ENCODE results near the gene TP53TG5. TPM values are rescaled to one million over a fixed set of nuclear protein-coding genes. Genes with fewer than 3 reads are reported as not detected.

TP53TG5 gene
- total RNA-seq, 1 experiment from 2014 or later: 0.69 TPM

- no TSS peak for BruUV-seq (replicated peaks)
- CTCF ChIA-PET: no interaction called here
- POLR2A ChIA-PET (ENCODE audit: low non-redundant PET): no interaction called here
- intact Hi-C loops (cut with micrococcal nuclease; ENCODE audit: unreplicated experiment): no loop called here
- H3K4me1 ChIP-seq (ENCODE audit: insufficient read depth, low read length, poor library complexity, severe bottlenecking): peaks cover 12% of the 10 kb centered on the region
- TF ChIP-seq EZH2 (IDR thresholded peaks at IDR 0.05; ENCODE audit: borderline replicate concordance, low read depth, low read length, poor library complexity, severe bottlenecking) (no peak), CTCF (conservative IDR thresholded peaks at IDR 0.05; ENCODE audit: low read depth, low read length) (no peak)
- H3K27ac ChIP-seq (ENCODE audit: low read depth, low read length, poor library complexity, severe bottlenecking): no peak overlapping the region
- H3K27me3 ChIP-seq (replicated peaks; ENCODE audit: insufficient read depth, low read depth, low read length, poor library complexity): no peaks in the 10 kb centered on the region
- H3K9me3 ChIP-seq (ENCODE audit: low read depth, low read length, poor library complexity, severe bottlenecking): no peaks in the 10 kb centered on the region
- H3K36me3 ChIP-seq (ENCODE audit: insufficient read depth, low read length, poor library complexity, severe bottlenecking): peaks cover 18% of the 10 kb centered on the region
- H3K4me3 ChIP-seq (ENCODE audit: low read depth, low read length, poor library complexity, severe bottlenecking): no peak overlapping the region
- DNase-seq (ENCODE audit: low spot score): no peak
These were observed 35.4 kb upstream of the TP53TG5 start for GRCh38 chr20:45413479-45413878.

GRCh38 chr20:45412653-45413052, 34.5 kb upstream of the TP53TG5 start:
- BruUV-seq (replicated peaks): no TSS peak
- Histone ChIP-seq H3K4me3 (ENCODE audit: low read depth, low read length, poor library complexity, severe bottlenecking) (no peak overlapping the region), H3K27ac (ENCODE audit: low read depth, low read length, poor library complexity, severe bottlenecking) (peak overlapping the region; percentile 5), H3K27me3 (replicated peaks; ENCODE audit: insufficient read depth, low read depth, low read length, poor library complexity) (no peaks in the 10 kb centered on the region), H3K36me3 (ENCODE audit: insufficient read depth, low read length, poor library complexity, severe bottlenecking) (peaks cover 18% of the 10 kb centered on the region), H3K9me3 (ENCODE audit: low read depth, low read length, poor library complexity, severe bottlenecking) (no peaks in the 10 kb centered on the region), H3K4me1 (ENCODE audit: insufficient read depth, low read length, poor library complexity, severe bottlenecking) (peaks cover 17% of the 10 kb centered on the region)
- intact Hi-C loops (cut with micrococcal nuclease; ENCODE audit: unreplicated experiment): no loop called here
- CTCF ChIA-PET: no interaction called here
- no peak for DNase-seq (ENCODE audit: low spot score)
- TF ChIP-seq CTCF (conservative IDR thresholded peaks at IDR 0.05; ENCODE audit: low read depth, low read length) (no peak), EZH2 (IDR thresholded peaks at IDR 0.05; ENCODE audit: borderline replicate concordance, low read depth, low read length, poor library complexity, severe bottlenecking) (no peak)
- POLR2A ChIA-PET (ENCODE audit: low non-redundant PET): no interaction called here

- BruUV-seq (replicated peaks): no TSS peak
- no peak overlapping the region for H3K27ac ChIP-seq (ENCODE audit: low read depth, low read length, poor library complexity, severe bottlenecking)
- ChIA-PET POLR2A (ENCODE audit: low non-redundant PET) (no interaction called here), CTCF (interaction anchor here (0.5 kb wide), 1 partner anchor 360 kb away, joined by 3 read pairs; no protein-coding TSS in a partner anchor)
- H3K27me3 ChIP-seq (replicated peaks; ENCODE audit: insufficient read depth, low read depth, low read length, poor library complexity): no peaks in the 10 kb centered on the region
- H3K36me3 ChIP-seq (ENCODE audit: insufficient read depth, low read length, poor library complexity, severe bottlenecking): peaks cover 18% of the 10 kb centered on the region
- H3K4me3 ChIP-seq (ENCODE audit: low read depth, low read length, poor library complexity, severe bottlenecking): no peak overlapping the region
- DNase-seq (ENCODE audit: low spot score): no peak
- intact Hi-C loops (cut with micrococcal nuclease; ENCODE audit: unreplicated experiment): no loop called here
- peaks cover 13% of the 10 kb centered on the region for H3K4me1 ChIP-seq (ENCODE audit: insufficient read depth, low read length, poor library complexity, severe bottlenecking)
- TF ChIP-seq EZH2 (IDR thresholded peaks at IDR 0.05; ENCODE audit: borderline replicate concordance, low read depth, low read length, poor library complexity, severe bottlenecking): no peak
- no peaks in the 10 kb centered on the region for H3K9me3 ChIP-seq (ENCODE audit: low read depth, low read length, poor library complexity, severe bottlenecking)
These were observed 32.8 kb upstream of the TP53TG5 start for GRCh38 chr20:45410887-45411286.

- H3K4me1 ChIP-seq (ENCODE audit: insufficient read depth, low read length, poor library complexity, severe bottlenecking): peaks cover 9% of the 10 kb centered on the region
- no peak for DNase-seq (ENCODE audit: low spot score)
- ChIA-PET CTCF (no interaction called here), POLR2A (ENCODE audit: low non-redundant PET) (no interaction called here)
- TF ChIP-seq EZH2 (IDR thresholded peaks at IDR 0.05; ENCODE audit: borderline replicate concordance, low read depth, low read length, poor library complexity, severe bottlenecking) (no peak), CTCF (conservative IDR thresholded peaks at IDR 0.05; ENCODE audit: low read depth, low read length) (no peak)
- peaks cover 18% of the 10 kb centered on the region for H3K36me3 ChIP-seq (ENCODE audit: insufficient read depth, low read length, poor library complexity, severe bottlenecking)
- BruUV-seq (replicated peaks): TSS peak; percentile 22
- H3K9me3 ChIP-seq (ENCODE audit: low read depth, low read length, poor library complexity, severe bottlenecking): no peaks in the 10 kb centered on the region
- no peak overlapping the region for H3K27ac ChIP-seq (ENCODE audit: low read depth, low read length, poor library complexity, severe bottlenecking)
- H3K4me3 ChIP-seq (ENCODE audit: low read depth, low read length, poor library complexity, severe bottlenecking): no peak overlapping the region
- intact Hi-C loops (cut with micrococcal nuclease; ENCODE audit: unreplicated experiment): no loop called here
- no peaks in the 10 kb centered on the region for H3K27me3 ChIP-seq (replicated peaks; ENCODE audit: insufficient read depth, low read depth, low read length, poor library complexity)
These were observed 31.6 kb upstream of the TP53TG5 start for GRCh38 chr20:45409521-45410272.
